Nephron (organoid): Measurements from ENCODE around the gene DBNL.

ENCODE experiments used
- H3K27ac Mint-ChIP-seq, 3 experiments: 2 replicates each; pipeline ENCODE4 v1.8.0; 2020; ENCODE audit warnings: mixed read lengths in 3 of 3, mild to moderate bottlenecking in 2 of 3, moderate library complexity in 1 of 3
- H3K27me3 Mint-ChIP-seq: 2 replicates; pipeline ENCODE4 v1.8.0; 2021; ENCODE audit warnings: low read depth, mild to moderate bottlenecking, moderate library complexity, mixed read lengths
- H3K36me3 Mint-ChIP-seq: 2 replicates; pipeline ENCODE4 v1.8.0; 2020; ENCODE audit warnings: low read depth, mixed read lengths
- H3K4me1 Mint-ChIP-seq: 2 replicates; pipeline ENCODE4 v1.8.0; 2020; ENCODE audit warnings: mixed read lengths
- H3K4me3 Mint-ChIP-seq, 3 experiments: 2 replicates each; pipeline ENCODE4 v1.8.0; 2020; ENCODE audit warnings: mild to moderate bottlenecking in 3 of 3, mixed read lengths in 3 of 3, moderate library complexity in 2 of 3
- H3K9me3 Mint-ChIP-seq: 2 replicates; pipeline ENCODE4 v1.8.0; 2020; ENCODE audit warnings: mixed read lengths
- CTCF ChIP-seq, 3 experiments: fragments of 200-600 bp; sonication (generic); IDR thresholded peaks; one replicate each; pipeline ENCODE4 v1.5.0; 2021; ENCODE audit warnings: antibody characterized with exemption in 3 of 3; ENCODE audit not compliant: unreplicated experiment in 3 of 3

Gene DBNL

GRCh38 chr7:44101303-44101965 is 56.9 kb downstream of the DBNL start:
- peak overlapping the region in 2 of 3 experiments; percentile 41 to 77 for H3K4me3 Mint-ChIP-seq
- H3K36me3 Mint-ChIP-seq = no peaks in the 10 kb centered on the region
- H3K4me1 Mint-ChIP-seq = peaks cover 46% of the 10 kb centered on the region
- peaks cover 10% of the 10 kb centered on the region for H3K27me3 Mint-ChIP-seq
- TF ChIP-seq CTCF (IDR thresholded peaks at IDR 0.05; ENCODE audit: unreplicated experiment in 3 of 3) = no peak
- H3K9me3 Mint-ChIP-seq = no peaks in the 10 kb centered on the region
- H3K27ac Mint-ChIP-seq = peak overlapping the region; percentile 95 to 97 (median 97)

- Mint-ChIP-seq H3K4me1 (peaks cover 44% of the 10 kb centered on the region), H3K27ac (peak overlapping the region; percentile 62 to 82 (median 79)), H3K4me3 (peak overlapping the region; percentile 75 to 87 (median 79)), H3K9me3 (no peaks in the 10 kb centered on the region), H3K36me3 (no peaks in the 10 kb centered on the region), H3K27me3 (peaks cover 9% of the 10 kb centered on the region)
- TF ChIP-seq CTCF (IDR thresholded peaks at IDR 0.05; ENCODE audit: unreplicated experiment in 3 of 3) = no peak
These were observed 57.7 kb downstream of the DBNL start for GRCh38 chr7:44101966-44102845.

- peaks cover 42% of the 10 kb centered on the region for H3K4me1 Mint-ChIP-seq
- peak overlapping the region; percentile 62 to 82 (median 79) for H3K27ac Mint-ChIP-seq
- H3K27me3 Mint-ChIP-seq = peaks cover 5% of the 10 kb centered on the region
- H3K36me3 Mint-ChIP-seq = no peaks in the 10 kb centered on the region
- H3K9me3 Mint-ChIP-seq = no peaks in the 10 kb centered on the region
- TF ChIP-seq CTCF (IDR thresholded peaks at IDR 0.05; ENCODE audit: unreplicated experiment in 3 of 3) = no peak
- H3K4me3 Mint-ChIP-seq = peak overlapping the region; percentile 79 to 87 (median 81)
These were observed 58.5 kb downstream of the DBNL start for GRCh38 chr7:44102846-44103565.

- peaks cover 42% of the 10 kb centered on the region for H3K4me1 Mint-ChIP-seq
- peak overlapping the region; percentile 79 to 87 (median 81) for H3K4me3 Mint-ChIP-seq
- TF ChIP-seq CTCF (IDR thresholded peaks at IDR 0.05; ENCODE audit: unreplicated experiment in 3 of 3) = no peak
- no peaks in the 10 kb centered on the region for H3K36me3 Mint-ChIP-seq
- peaks cover 5% of the 10 kb centered on the region for H3K27me3 Mint-ChIP-seq
- peak overlapping the region; percentile 62 to 82 (median 73) for H3K27ac Mint-ChIP-seq
- no peaks in the 10 kb centered on the region for H3K9me3 Mint-ChIP-seq
These were observed 59.0 kb downstream of the DBNL start for GRCh38 chr7:44103566-44103922.

GRCh38 chr7:44103923-44104859 is 59.7 kb downstream of the DBNL start, which contains the start of gene AEBP1:
Gene AEBP1, plus strand, starts transcription at chr7:44104345. Its CDS starts 321 bp downstream, at chr7:44104666.
- no peak for TF ChIP-seq CTCF (IDR thresholded peaks at IDR 0.05; ENCODE audit: unreplicated experiment in 3 of 3)
- Mint-ChIP-seq H3K27me3 (peaks cover 5% of the 10 kb centered on the region), H3K4me3 (peak within 1 kb of the TSS; percentile 83 to 89 (median 85)), H3K27ac (peak within 1 kb of the TSS; percentile 62 to 86 (median 73)), H3K4me1 (peaks cover 42% of the 10 kb centered on the region), H3K36me3 (no peaks in the 10 kb centered on the region), H3K9me3 (no peaks in the 10 kb centered on the region)
